Adrenal gland (tissue), 5 donors: ENCODE results near the gene LRRC4C.

Experiments used
- POLR2A ChIP-seq, 2 donors: fragments of 450-650 bp; IDR thresholded peaks; one replicate each; pipeline ENCODE4 v1.6.1; 2017; ENCODE audit warnings: antibody characterized with exemption in 2 of 2, mild to moderate bottlenecking in 2 of 2, moderate library complexity in 1 of 2
- TF ChIP-seq, protein P1 (sequence below), 6 experiments: fragments of 450-650 bp in 4 of 6; fragments of 200-600 bp in 2 of 6; sonication (generic) in 1 of 6; IDR thresholded peaks; 1 replicate in 5 of 6; 2 replicates in 1 of 6; pipeline versions ENCODE4 v1.5.1 to v1.8.0; 2016 to 2021; ENCODE audit warnings: antibody characterized with exemption in 6 of 6, mild to moderate bottlenecking in 2 of 6, moderate library complexity in 1 of 6
- donor health status: DM: no; HTN: no; CAD: no.

DNA sequence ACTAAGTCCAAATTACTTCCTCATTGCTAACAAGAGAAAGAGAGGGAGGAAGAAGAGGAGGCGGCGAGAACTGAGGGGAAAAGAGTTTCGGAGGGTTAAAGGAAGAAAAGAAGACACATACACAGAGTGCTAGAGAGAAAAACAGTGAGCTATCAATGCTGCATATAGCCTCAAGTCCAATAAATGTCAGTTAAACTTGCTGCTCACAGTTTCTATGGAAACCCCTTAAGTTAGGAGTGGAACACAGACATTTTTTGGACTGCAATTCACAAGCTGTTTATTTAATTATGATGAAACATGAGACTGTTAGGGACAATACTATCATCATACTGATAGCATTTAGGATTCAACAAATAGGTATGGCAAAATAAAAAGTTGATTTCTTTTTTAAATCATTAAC, 1320.4 kb downstream of the LRRC4C start:
- TF ChIP-seq, protein P1, sequence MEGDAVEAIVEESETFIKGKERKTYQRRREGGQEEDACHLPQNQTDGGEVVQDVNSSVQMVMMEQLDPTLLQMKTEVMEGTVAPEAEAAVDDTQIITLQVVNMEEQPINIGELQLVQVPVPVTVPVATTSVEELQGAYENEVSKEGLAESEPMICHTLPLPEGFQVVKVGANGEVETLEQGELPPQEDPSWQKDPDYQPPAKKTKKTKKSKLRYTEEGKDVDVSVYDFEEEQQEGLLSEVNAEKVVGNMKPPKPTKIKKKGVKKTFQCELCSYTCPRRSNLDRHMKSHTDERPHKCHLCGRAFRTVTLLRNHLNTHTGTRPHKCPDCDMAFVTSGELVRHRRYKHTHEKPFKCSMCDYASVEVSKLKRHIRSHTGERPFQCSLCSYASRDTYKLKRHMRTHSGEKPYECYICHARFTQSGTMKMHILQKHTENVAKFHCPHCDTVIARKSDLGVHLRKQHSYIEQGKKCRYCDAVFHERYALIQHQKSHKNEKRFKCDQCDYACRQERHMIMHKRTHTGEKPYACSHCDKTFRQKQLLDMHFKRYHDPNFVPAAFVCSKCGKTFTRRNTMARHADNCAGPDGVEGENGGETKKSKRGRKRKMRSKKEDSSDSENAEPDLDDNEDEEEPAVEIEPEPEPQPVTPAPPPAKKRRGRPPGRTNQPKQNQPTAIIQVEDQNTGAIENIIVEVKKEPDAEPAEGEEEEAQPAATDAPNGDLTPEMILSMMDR (IDR thresholded peaks at IDR 0.05): no peak
- TF ChIP-seq POLR2A (IDR thresholded peaks at IDR 0.05): no peak
